Measurements from ENCODE around the gene REV1.

Gene REV1

DNA sequence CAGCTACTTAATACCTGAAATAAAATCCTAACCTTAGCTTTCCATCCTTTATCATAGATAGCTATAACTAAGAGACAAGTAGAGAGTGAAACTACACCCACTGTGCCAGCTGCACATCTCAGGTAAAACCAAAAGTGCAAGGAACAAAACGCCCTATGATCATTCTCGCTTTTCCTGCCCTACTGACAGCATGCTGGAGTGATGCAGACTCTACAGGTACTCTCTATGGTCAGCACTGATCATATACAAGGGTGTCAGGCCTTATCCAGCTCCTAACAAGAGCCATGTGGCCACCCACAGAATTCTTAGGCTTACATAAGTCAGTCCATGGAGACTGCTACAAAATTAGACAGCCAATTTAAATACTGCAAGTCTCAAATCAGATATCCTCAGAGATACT, 45.6 kb downstream of the REV1 start:
- no peak overlapping the region for H3K27ac ChIP-seq
- no peak for TF ChIP-seq CTCF (IDR thresholded peaks at IDR 0.05; ENCODE audit: low read depth, low read length)
- H3K27me3 ChIP-seq (ENCODE audit: insufficient read depth, low read depth, severe bottlenecking) = no peaks in the 10 kb centered on the region
- DNase-seq = no peak
- H3K9me3 ChIP-seq (ENCODE audit: severe bottlenecking) = no peaks in the 10 kb centered on the region
- H3K4me3 ChIP-seq (ENCODE audit: low read depth, low read length) = no peak overlapping the region
- peaks cover 27% of the 10 kb centered on the region for H3K36me3 ChIP-seq

GRCh38 chr2:99442837-99443236, 47.0 kb downstream of the REV1 start:
- Histone ChIP-seq H3K9me3 (ENCODE audit: severe bottlenecking) (no peaks in the 10 kb centered on the region), H3K27me3 (ENCODE audit: insufficient read depth, low read depth, severe bottlenecking) (no peaks in the 10 kb centered on the region), H3K27ac (no peak overlapping the region), H3K36me3 (peaks cover 29% of the 10 kb centered on the region), H3K4me3 (ENCODE audit: low read depth, low read length) (no peak overlapping the region)
- no peak for DNase-seq
- no peak for TF ChIP-seq CTCF (IDR thresholded peaks at IDR 0.05; ENCODE audit: low read depth, low read length)

- no peaks in the 10 kb centered on the region for H3K27me3 ChIP-seq (ENCODE audit: insufficient read depth, low read depth, severe bottlenecking)
- H3K36me3 ChIP-seq = peaks cover 21% of the 10 kb centered on the region
- H3K9me3 ChIP-seq (ENCODE audit: severe bottlenecking) = no peaks in the 10 kb centered on the region
- H3K27ac ChIP-seq = no peak overlapping the region
- TF ChIP-seq CTCF (IDR thresholded peaks at IDR 0.05; ENCODE audit: low read depth, low read length) = no peak
- DNase-seq = no peak
- H3K4me3 ChIP-seq (ENCODE audit: low read depth, low read length) = no peak overlapping the region
Measured at GRCh38 chr2:99439971-99440505, 49.8 kb downstream of the REV1 start.

- H3K27ac ChIP-seq = no peak overlapping the region
- H3K9me3 ChIP-seq (ENCODE audit: severe bottlenecking) = no peaks in the 10 kb centered on the region
- H3K4me3 ChIP-seq (ENCODE audit: low read depth, low read length) = no peak overlapping the region
- no peak for TF ChIP-seq CTCF (IDR thresholded peaks at IDR 0.05; ENCODE audit: low read depth, low read length)
- DNase-seq = no peak
- no peaks in the 10 kb centered on the region for H3K27me3 ChIP-seq (ENCODE audit: insufficient read depth, low read depth, severe bottlenecking)
- H3K36me3 ChIP-seq = peaks cover 19% of the 10 kb centered on the region
Measured at GRCh38 chr2:99436874-99437273, 52.9 kb downstream of the REV1 start.

- no peak for DNase-seq
- Histone ChIP-seq H3K36me3 (peaks cover 13% of the 10 kb centered on the region), H3K9me3 (ENCODE audit: severe bottlenecking) (no peaks in the 10 kb centered on the region), H3K27ac (no peak overlapping the region), H3K27me3 (ENCODE audit: insufficient read depth, low read depth, severe bottlenecking) (no peaks in the 10 kb centered on the region), H3K4me3 (ENCODE audit: low read depth, low read length) (no peak overlapping the region)
- no peak for TF ChIP-seq CTCF (IDR thresholded peaks at IDR 0.05; ENCODE audit: low read depth, low read length)
Measured at GRCh38 chr2:99433340-99433739, 56.5 kb downstream of the REV1 start.

- Histone ChIP-seq H3K27me3 (ENCODE audit: insufficient read depth, low read depth, severe bottlenecking) (no peaks in the 10 kb centered on the region), H3K9me3 (ENCODE audit: severe bottlenecking) (no peaks in the 10 kb centered on the region), H3K27ac (no peak overlapping the region), H3K36me3 (peaks cover 16% of the 10 kb centered on the region), H3K4me3 (ENCODE audit: low read depth, low read length) (no peak overlapping the region)
- DNase-seq = no peak
- no peak for TF ChIP-seq CTCF (IDR thresholded peaks at IDR 0.05; ENCODE audit: low read depth, low read length)
Measured at GRCh38 chr2:99431587-99432275, 58.1 kb downstream of the REV1 start.
